ENCODE data around the gene HEPN1. TPM values are rescaled to one million over a fixed set of nuclear protein-coding genes. Genes with fewer than 3 reads are reported as not detected.

HEPN1 gene
- total and polyA plus RNA-seq, 2 of the 8 experiments (the other 6 are each of a cell fraction or from before 2014, with no cell fraction given): not detected

DNA sequence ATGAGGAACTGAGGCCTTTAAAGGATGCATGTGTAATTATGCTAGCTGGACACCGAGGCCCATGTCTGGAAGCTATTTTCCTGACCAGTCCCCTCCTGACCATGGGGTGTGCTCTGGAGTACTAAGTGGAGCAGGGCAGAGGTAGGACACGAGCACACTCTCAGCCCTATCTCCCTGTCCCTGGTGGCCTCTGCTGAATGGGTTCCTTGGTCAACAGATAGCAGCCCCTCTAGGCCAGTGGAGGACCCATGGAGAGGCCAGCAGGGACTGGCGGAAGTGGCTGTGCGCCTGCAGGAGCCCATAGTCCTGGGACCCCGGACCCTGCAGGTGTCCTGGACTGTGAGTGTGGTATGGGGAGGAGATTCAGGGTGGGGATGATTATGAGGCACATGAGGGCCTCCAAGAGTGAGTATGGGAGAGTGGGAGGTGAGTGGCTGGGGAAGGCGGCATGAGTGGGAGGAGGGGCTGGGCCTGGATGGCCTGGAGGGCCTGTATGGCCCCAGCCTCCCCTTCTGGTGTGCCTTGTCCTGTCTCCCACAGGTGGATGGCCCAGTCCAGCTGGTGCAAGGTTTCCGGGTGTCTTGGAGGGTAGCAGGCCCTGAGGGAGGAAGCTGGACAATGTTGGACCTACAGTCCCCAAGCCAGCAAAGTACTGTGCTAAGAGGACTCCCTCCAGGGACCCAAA lies 44.3 kb upstream of the HEPN1 start (continued):
- TF ChIP-seq, protein P1, sequence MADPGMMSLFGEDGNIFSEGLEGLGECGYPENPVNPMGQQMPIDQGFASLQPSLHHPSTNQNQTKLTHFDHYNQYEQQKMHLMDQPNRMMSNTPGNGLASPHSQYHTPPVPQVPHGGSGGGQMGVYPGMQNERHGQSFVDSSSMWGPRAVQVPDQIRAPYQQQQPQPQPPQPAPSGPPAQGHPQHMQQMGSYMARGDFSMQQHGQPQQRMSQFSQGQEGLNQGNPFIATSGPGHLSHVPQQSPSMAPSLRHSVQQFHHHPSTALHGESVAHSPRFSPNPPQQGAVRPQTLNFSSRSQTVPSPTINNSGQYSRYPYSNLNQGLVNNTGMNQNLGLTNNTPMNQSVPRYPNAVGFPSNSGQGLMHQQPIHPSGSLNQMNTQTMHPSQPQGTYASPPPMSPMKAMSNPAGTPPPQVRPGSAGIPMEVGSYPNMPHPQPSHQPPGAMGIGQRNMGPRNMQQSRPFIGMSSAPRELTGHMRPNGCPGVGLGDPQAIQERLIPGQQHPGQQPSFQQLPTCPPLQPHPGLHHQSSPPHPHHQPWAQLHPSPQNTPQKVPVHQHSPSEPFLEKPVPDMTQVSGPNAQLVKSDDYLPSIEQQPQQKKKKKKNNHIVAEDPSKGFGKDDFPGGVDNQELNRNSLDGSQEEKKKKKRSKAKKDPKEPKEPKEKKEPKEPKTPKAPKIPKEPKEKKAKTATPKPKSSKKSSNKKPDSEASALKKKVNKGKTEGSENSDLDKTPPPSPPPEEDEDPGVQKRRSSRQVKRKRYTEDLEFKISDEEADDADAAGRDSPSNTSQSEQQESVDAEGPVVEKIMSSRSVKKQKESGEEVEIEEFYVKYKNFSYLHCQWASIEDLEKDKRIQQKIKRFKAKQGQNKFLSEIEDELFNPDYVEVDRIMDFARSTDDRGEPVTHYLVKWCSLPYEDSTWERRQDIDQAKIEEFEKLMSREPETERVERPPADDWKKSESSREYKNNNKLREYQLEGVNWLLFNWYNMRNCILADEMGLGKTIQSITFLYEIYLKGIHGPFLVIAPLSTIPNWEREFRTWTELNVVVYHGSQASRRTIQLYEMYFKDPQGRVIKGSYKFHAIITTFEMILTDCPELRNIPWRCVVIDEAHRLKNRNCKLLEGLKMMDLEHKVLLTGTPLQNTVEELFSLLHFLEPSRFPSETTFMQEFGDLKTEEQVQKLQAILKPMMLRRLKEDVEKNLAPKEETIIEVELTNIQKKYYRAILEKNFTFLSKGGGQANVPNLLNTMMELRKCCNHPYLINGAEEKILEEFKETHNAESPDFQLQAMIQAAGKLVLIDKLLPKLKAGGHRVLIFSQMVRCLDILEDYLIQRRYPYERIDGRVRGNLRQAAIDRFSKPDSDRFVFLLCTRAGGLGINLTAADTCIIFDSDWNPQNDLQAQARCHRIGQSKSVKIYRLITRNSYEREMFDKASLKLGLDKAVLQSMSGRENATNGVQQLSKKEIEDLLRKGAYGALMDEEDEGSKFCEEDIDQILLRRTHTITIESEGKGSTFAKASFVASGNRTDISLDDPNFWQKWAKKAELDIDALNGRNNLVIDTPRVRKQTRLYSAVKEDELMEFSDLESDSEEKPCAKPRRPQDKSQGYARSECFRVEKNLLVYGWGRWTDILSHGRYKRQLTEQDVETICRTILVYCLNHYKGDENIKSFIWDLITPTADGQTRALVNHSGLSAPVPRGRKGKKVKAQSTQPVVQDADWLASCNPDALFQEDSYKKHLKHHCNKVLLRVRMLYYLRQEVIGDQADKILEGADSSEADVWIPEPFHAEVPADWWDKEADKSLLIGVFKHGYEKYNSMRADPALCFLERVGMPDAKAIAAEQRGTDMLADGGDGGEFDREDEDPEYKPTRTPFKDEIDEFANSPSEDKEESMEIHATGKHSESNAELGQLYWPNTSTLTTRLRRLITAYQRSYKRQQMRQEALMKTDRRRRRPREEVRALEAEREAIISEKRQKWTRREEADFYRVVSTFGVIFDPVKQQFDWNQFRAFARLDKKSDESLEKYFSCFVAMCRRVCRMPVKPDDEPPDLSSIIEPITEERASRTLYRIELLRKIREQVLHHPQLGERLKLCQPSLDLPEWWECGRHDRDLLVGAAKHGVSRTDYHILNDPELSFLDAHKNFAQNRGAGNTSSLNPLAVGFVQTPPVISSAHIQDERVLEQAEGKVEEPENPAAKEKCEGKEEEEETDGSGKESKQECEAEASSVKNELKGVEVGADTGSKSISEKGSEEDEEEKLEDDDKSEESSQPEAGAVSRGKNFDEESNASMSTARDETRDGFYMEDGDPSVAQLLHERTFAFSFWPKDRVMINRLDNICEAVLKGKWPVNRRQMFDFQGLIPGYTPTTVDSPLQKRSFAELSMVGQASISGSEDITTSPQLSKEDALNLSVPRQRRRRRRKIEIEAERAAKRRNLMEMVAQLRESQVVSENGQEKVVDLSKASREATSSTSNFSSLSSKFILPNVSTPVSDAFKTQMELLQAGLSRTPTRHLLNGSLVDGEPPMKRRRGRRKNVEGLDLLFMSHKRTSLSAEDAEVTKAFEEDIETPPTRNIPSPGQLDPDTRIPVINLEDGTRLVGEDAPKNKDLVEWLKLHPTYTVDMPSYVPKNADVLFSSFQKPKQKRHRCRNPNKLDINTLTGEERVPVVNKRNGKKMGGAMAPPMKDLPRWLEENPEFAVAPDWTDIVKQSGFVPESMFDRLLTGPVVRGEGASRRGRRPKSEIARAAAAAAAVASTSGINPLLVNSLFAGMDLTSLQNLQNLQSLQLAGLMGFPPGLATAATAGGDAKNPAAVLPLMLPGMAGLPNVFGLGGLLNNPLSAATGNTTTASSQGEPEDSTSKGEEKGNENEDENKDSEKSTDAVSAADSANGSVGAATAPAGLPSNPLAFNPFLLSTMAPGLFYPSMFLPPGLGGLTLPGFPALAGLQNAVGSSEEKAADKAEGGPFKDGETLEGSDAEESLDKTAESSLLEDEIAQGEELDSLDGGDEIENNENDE (IDR thresholded peaks at IDR 0.05; ENCODE audit: insufficient replicate concordance, low read length): no peak
- TF ChIP-seq, protein P2, sequence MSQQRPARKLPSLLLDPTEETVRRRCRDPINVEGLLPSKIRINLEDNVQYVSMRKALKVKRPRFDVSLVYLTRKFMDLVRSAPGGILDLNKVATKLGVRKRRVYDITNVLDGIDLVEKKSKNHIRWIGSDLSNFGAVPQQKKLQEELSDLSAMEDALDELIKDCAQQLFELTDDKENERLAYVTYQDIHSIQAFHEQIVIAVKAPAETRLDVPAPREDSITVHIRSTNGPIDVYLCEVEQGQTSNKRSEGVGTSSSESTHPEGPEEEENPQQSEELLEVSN (IDR thresholded peaks at IDR 0.05): no peak
- TF ChIP-seq EGR1 (IDR thresholded peaks at IDR 0.05; ENCODE audit: borderline replicate concordance, low read depth, low read length): no peak
- TF ChIP-seq GABPA (IDR thresholded peaks at IDR 0.05; ENCODE audit: borderline replicate concordance, insufficient read depth, low read length): no peak
- TF ChIP-seq RXRA (IDR thresholded peaks at IDR 0.05; ENCODE audit: insufficient read depth, low read depth, low read length): no peak
- TF ChIP-seq ASH2L (IDR thresholded peaks at IDR 0.05; ENCODE audit: low read length): no peak
- TF ChIP-seq RAD21 (IDR thresholded peaks at IDR 0.05 in 1 of 2, conservative IDR thresholded peaks at IDR 0.05 in 1 of 2; ENCODE audit: low read depth in 2 of 2, low read length in 2 of 2): no peak
- no peak for TF ChIP-seq CHD2 (IDR thresholded peaks at IDR 0.05; ENCODE audit: low read length)
- TF ChIP-seq RNF2 (IDR thresholded peaks at IDR 0.05; ENCODE audit: borderline replicate concordance, low read depth, low read length, missing control alignments, poor library complexity, severe bottlenecking): no peak
